Measurements from ENCODE around the gene DROSHA. TPM values are rescaled to one million over a fixed set of nuclear protein-coding genes. Genes with fewer than 3 reads are reported as not detected.

DROSHA gene
- total and polyA plus RNA-seq, 2 of the 4 experiments (the other 2 are of a cell fraction) = 36.4 to 36.5 TPM

- Histone ChIP-seq H2AK9ac (replicated peaks; ENCODE audit: low read depth, low read length, poor library complexity) (no peak overlapping the region), H3K36me3 (ENCODE audit: control insufficient read depth, insufficient read depth, low read length) (peaks cover 2% of the 10 kb centered on the region; the same call in 1 of the 2 replicates), H3K9me1 (ENCODE audit: insufficient read depth, low read length) (no peaks in the 10 kb centered on the region), H3K4ac (ENCODE audit: low read depth, low read length) (no peak overlapping the region), H3K4me2 (ENCODE audit: low read depth, low read length) (no peak overlapping the region), H3K27me3 (ENCODE audit: control insufficient read depth, insufficient read depth, low read length) (no peaks in the 10 kb centered on the region; the same call in 1 of the 2 replicates), H3K4me1 (ENCODE audit: control insufficient read depth, insufficient read depth, low read length) (no peaks in the 10 kb centered on the region), H3K9ac (ENCODE audit: low read depth, low read length) (no peak overlapping the region), H3K23ac (ENCODE audit: low read depth, low read length) (no peak overlapping the region), H3K18ac (ENCODE audit: low read depth, low read length) (no peak overlapping the region), H3K4me3 (ENCODE audit: insufficient read depth, low read depth, low read length) (no peak overlapping the region), H4K91ac (ENCODE audit: insufficient read depth, low read depth, low read length) (no peak overlapping the region), H2BK120ac (ENCODE audit: low read depth, low read length) (no peak overlapping the region), H2AK5ac (ENCODE audit: low read depth, low read length) (no peak overlapping the region), H2BK20ac (ENCODE audit: low read depth, low read length) (no peak overlapping the region), H3K56ac (ENCODE audit: extremely low read depth, insufficient read depth, low read length) (no peak overlapping the region), H3K27ac (ENCODE audit: insufficient read depth, low read length) (no peak overlapping the region), H4K5ac (ENCODE audit: low read depth, low read length) (no peak overlapping the region), H2BK5ac (ENCODE audit: low read depth, low read length, poor library complexity, severe bottlenecking) (no peak overlapping the region), H2AFZ (replicated peaks; ENCODE audit: low read length, poor library complexity) (no peak overlapping the region), H4K20me1 (ENCODE audit: insufficient read depth, low read length) (no peaks in the 10 kb centered on the region), H3K14ac (replicated peaks; ENCODE audit: low read depth, low read length) (no peak overlapping the region), H3K79me1 (ENCODE audit: low read depth in 1 of 2, low read length in 2 of 2) (no peaks in the 10 kb centered on the region), H4K8ac (ENCODE audit: low read depth in 2 of 2, low read length in 2 of 2) (no peak overlapping the region), H3K9me3 (ENCODE audit: control insufficient read depth, insufficient read depth, low read length) (peaks cover 5% of the 10 kb centered on the region; the same call in 1 of the 2 replicates), H2BK15ac (ENCODE audit: low read depth, low read length) (no peak overlapping the region)
- no TSS peak for BruUV-seq (replicated peaks)
- CTCF ChIA-PET = no interaction called here
- TF ChIP-seq RFX5 (IDR thresholded peaks at IDR 0.05; ENCODE audit: low read depth, low read length) (no peak), RCOR1 (IDR thresholded peaks at IDR 0.05; ENCODE audit: insufficient replicate concordance, low read length) (no peak), MAFK (IDR thresholded peaks at IDR 0.05; ENCODE audit: low read depth, low read length) (no peak), NFE2L2 (IDR thresholded peaks at IDR 0.05; ENCODE audit: low read depth, low read length) (no peak), SMC3 (IDR thresholded peaks at IDR 0.05; ENCODE audit: low read depth, low read length) (no peak), USF2 (IDR thresholded peaks at IDR 0.05; ENCODE audit: low read depth, low read length) (no peak), ELK1 (IDR thresholded peaks at IDR 0.05; ENCODE audit: borderline replicate concordance, low read depth, low read length) (no peak), POLR2A (IDR thresholded peaks at IDR 0.05; ENCODE audit: low read depth, low read length) (no peak), BHLHE40 (IDR thresholded peaks at IDR 0.05; ENCODE audit: low read depth, low read length) (no peak), MXI1 (IDR thresholded peaks at IDR 0.05; ENCODE audit: borderline replicate concordance, low read depth, low read length) (no peak), RAD21 (IDR thresholded peaks at IDR 0.05; ENCODE audit: low read length) (no peak), MAZ (IDR thresholded peaks at IDR 0.05; ENCODE audit: borderline replicate concordance, low read depth, low read length) (no peak), CEBPB (IDR thresholded peaks at IDR 0.05; ENCODE audit: low read depth, low read length) (no peak), CHD1 (IDR thresholded peaks at IDR 0.05; ENCODE audit: low read depth, low read length) (no peak), FOS (IDR thresholded peaks at IDR 0.05; ENCODE audit: low read depth, low read length) (no peak)
- TF ChIP-seq, protein P1, sequence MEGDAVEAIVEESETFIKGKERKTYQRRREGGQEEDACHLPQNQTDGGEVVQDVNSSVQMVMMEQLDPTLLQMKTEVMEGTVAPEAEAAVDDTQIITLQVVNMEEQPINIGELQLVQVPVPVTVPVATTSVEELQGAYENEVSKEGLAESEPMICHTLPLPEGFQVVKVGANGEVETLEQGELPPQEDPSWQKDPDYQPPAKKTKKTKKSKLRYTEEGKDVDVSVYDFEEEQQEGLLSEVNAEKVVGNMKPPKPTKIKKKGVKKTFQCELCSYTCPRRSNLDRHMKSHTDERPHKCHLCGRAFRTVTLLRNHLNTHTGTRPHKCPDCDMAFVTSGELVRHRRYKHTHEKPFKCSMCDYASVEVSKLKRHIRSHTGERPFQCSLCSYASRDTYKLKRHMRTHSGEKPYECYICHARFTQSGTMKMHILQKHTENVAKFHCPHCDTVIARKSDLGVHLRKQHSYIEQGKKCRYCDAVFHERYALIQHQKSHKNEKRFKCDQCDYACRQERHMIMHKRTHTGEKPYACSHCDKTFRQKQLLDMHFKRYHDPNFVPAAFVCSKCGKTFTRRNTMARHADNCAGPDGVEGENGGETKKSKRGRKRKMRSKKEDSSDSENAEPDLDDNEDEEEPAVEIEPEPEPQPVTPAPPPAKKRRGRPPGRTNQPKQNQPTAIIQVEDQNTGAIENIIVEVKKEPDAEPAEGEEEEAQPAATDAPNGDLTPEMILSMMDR (conservative IDR thresholded peaks at IDR 0.05; ENCODE audit: low read depth, low read length) = no peak
- DNase-seq = no peak
- intact Hi-C loops (cut with micrococcal nuclease) (no loop called here), in situ Hi-C loops (cut with MboI; ENCODE audit: low sequenced_read_pairs) (no loop called here), dilution Hi-C loops (cut with HindIII; ENCODE audit: low sequenced_read_pairs, unreplicated experiment) (no loop called here)
- ATAC-seq (ENCODE audit: low read depth) = no peak
- POLR2A ChIA-PET (ENCODE audit: unreplicated experiment) = no interaction called here
- WGBS, 2 experiments (ENCODE audit: extremely low coverage in 2 of 2, insufficient read length in 1 of 2) = no CpG with 5 or more reads among the region's 1 CpG
Measured at GRCh38 chr5:31561946-31562345, 30.1 kb upstream of the DROSHA start.
